A673 (cell line): ENCODE data around the gene SUCLG2. TPM values are rescaled to one million over a fixed set of nuclear protein-coding genes. Genes with fewer than 3 reads are reported as not detected.

Source experiments
- BruUV-seq: library from RNA; stranded (reverse); fragments of 400-500 nt; replicated peaks from 2 replicates; lab custom pipeline; 2021; lab: Mats Ljungman, UMichigan
- CTCF ChIA-PET: fragments of 300-600 bp; sonication (Branson Sonifier 250); formaldehyde crosslinking; loops from one replicate; lab custom pipeline; 2022; ENCODE audit warnings: antibody characterized with exemption; lab: Charles Lee
- POLR2A ChIA-PET: fragments of 300-600 bp; sonication (Branson Sonifier 250); formaldehyde crosslinking; loops from one replicate; lab custom pipeline; 2022; ENCODE audit warnings: antibody characterized with exemption; ENCODE audit not compliant: low non-redundant PET; lab: Charles Lee
- DNase-seq: peaks from one replicate; pipeline ENCODE4 v3.0.0-alpha.2; 2015; ENCODE audit warnings: low spot score
- H3K27ac ChIP-seq: fragments of 200-600 bp; sonication (generic); 2 replicates; pipeline ENCODE4 v1.5.1; 2016; ENCODE audit warnings: mixed run types, low read depth, mild to moderate bottlenecking, mixed read lengths, antibody characterized with exemption, low read length; ENCODE audit not compliant: poor library complexity, severe bottlenecking
- H3K27me3 ChIP-seq: fragments of 200-600 bp; sonication (generic); replicated peaks from 2 replicates; pipeline ENCODE4 v1.6.1; 2017; ENCODE audit warnings: mixed run types, low read depth, mild to moderate bottlenecking, mixed read lengths, antibody characterized with exemption, low read length; ENCODE audit not compliant: insufficient read depth, poor library complexity
- H3K36me3 ChIP-seq: fragments of 200-600 bp; sonication (generic); 2 replicates; pipeline ENCODE4 v1.6.1; 2016; ENCODE audit warnings: mixed run types, mild to moderate bottlenecking, mixed read lengths, antibody characterized with exemption, low read length; ENCODE audit not compliant: insufficient read depth, poor library complexity, severe bottlenecking
- H3K4me1 ChIP-seq: fragments of 200-600 bp; sonication (generic); 2 replicates; pipeline ENCODE4 v1.6.1; 2017; ENCODE audit warnings: mixed run types, mild to moderate bottlenecking, mixed read lengths, antibody characterized with exemption, low read length; ENCODE audit not compliant: insufficient read depth, poor library complexity, severe bottlenecking
- H3K4me3 ChIP-seq: fragments of 200-600 bp; sonication (generic); 2 replicates; pipeline ENCODE4 v1.5.1; 2016; ENCODE audit warnings: low read depth, mixed run types, mild to moderate bottlenecking, mixed read lengths, low read length; ENCODE audit not compliant: poor library complexity, severe bottlenecking
- H3K9me3 ChIP-seq: fragments of 200-600 bp; sonication (generic); 2 replicates; pipeline ENCODE4 v1.6.1; 2016; ENCODE audit warnings: mixed run types, low read depth, mild to moderate bottlenecking, mixed read lengths, antibody characterized with exemption, low read length; ENCODE audit not compliant: poor library complexity, severe bottlenecking
- EZH2 ChIP-seq: fragments of 200-600 bp; sonication (generic); IDR thresholded peaks from 2 replicates; pipeline ENCODE4 v1.6.1; 2017; ENCODE audit warnings: borderline replicate concordance, low read depth, mild to moderate bottlenecking, mixed read lengths, antibody characterized with exemption, low read length; ENCODE audit not compliant: poor library complexity, severe bottlenecking
- intact Hi-C: fragments of 100-400 bp; cut with micrococcal nuclease; formaldehyde crosslinking; loops from one replicate; pipeline ENCODE4 v1.10.0; 2022; ENCODE audit not compliant: unreplicated experiment
- total RNA-seq: library from RNA; stranded (reverse); gene quantifications from 2 replicates; pipeline ENCODE4 v1.2.3, GENCODE V29; 2021
- TF ChIP-seq, protein P1 (sequence below): fragments of 300-800, 200-600 bp; sonication (generic); conservative IDR thresholded peaks from 2 replicates; pipeline ENCODE4 v1.5.1; 2017; ENCODE audit warnings: low read depth, mild to moderate bottlenecking, antibody characterized with exemption, low read length, moderate library complexity, mixed read lengths

SUCLG2 gene
- total RNA-seq, 1 experiment from 2014 or later, result 7.4 TPM

DNA sequence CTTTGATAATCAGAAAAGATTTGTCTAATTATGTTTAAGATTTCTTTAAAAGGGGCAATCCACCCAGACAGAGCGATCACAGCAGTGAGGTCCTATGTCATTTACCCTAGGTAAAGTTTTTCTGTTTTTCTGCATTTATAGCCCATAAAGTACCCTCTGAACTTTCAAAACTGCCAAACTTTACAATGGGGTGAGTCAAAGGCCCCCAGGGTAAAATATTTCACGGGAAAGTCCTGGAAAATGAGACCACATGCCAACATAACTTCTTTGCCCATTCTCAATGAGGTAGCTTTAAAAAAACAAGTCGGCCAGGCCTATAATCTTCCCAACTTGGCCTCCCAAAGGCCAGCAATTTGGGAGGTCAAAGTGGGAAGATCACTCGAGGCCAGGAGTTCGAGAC, 53.0 kb downstream of the SUCLG2 start:
- CTCF ChIA-PET, result no interaction called here
- no peak for DNase-seq
- no TSS peak for BruUV-seq
- Histone ChIP-seq H3K4me1 (no peaks in the 10 kb centered on the region), H3K9me3 (no peaks in the 10 kb centered on the region), H3K4me3 (no peak overlapping the region), H3K36me3 (no peaks in the 10 kb centered on the region), H3K27ac (no peak overlapping the region), H3K27me3 (no peaks in the 10 kb centered on the region)
- POLR2A ChIA-PET, result no interaction called here
- intact Hi-C loops, result no loop called here
- TF ChIP-seq EZH2, result no peak
- TF ChIP-seq, protein P1, sequence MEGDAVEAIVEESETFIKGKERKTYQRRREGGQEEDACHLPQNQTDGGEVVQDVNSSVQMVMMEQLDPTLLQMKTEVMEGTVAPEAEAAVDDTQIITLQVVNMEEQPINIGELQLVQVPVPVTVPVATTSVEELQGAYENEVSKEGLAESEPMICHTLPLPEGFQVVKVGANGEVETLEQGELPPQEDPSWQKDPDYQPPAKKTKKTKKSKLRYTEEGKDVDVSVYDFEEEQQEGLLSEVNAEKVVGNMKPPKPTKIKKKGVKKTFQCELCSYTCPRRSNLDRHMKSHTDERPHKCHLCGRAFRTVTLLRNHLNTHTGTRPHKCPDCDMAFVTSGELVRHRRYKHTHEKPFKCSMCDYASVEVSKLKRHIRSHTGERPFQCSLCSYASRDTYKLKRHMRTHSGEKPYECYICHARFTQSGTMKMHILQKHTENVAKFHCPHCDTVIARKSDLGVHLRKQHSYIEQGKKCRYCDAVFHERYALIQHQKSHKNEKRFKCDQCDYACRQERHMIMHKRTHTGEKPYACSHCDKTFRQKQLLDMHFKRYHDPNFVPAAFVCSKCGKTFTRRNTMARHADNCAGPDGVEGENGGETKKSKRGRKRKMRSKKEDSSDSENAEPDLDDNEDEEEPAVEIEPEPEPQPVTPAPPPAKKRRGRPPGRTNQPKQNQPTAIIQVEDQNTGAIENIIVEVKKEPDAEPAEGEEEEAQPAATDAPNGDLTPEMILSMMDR, result no peak

DNA sequence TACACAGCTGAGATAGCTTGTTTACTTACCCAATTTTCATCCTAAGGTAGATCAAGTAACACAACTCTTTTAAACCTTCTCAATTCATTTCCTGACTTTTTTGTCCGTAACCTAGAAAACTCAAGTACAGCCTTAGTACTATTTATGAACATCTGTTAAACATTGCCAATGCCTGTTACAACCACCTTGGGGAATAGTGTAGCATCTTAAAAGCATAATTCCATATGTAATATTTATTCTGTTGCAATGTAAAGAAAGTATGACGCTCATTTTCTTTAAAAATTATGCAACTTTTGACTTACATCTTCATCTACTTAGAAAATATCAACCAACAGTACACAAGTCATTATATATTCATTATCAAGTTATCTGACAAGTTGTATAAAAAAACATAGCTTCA, 54.6 kb downstream of the SUCLG2 start:
- no peak for TF ChIP-seq EZH2
- TF ChIP-seq, protein P1, result no peak
- Histone ChIP-seq H3K4me3 (no peak overlapping the region), H3K27ac (no peak overlapping the region), H3K36me3 (no peaks in the 10 kb centered on the region), H3K4me1 (no peaks in the 10 kb centered on the region), H3K27me3 (no peaks in the 10 kb centered on the region), H3K9me3 (no peaks in the 10 kb centered on the region)
- no peak for DNase-seq
- BruUV-seq, result no TSS peak
- ChIA-PET CTCF (no interaction called here), POLR2A (no interaction called here)
- intact Hi-C loops, result no loop called here

DNA sequence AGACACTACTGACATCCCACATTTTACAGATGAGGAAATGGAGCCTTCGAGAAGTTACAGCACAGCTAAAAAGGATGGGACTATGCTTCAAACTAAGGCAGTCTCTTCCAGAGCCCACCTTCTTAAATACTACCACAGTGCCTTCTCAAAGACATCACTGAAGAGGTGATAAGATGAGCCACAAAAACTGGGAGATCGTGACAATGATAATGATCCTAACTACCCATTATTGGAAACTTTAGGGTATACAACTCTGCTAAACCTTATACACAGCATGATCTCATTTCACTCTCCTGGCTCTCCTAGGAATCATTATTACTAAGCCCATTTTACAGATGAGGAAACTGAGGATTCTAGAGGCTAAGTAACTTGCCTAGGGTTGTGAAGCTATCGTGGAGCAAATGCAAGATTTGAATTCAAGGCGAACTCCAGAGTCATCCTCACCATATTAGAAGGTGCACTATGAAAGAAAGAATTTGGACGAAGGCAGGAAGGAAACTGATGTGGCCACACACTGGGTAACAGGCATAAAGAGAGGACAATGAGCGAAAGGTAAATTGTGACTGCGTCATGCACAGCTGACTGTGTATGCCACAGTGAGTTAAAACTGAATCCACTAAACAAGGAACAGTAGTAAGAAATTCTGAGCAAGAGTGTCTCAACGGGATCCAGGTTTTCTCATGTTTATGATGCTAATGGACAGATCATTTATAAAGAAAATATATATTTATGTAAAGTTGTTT, 55.4 kb downstream of the SUCLG2 start:
- ChIA-PET POLR2A (no interaction called here), CTCF (no interaction called here)
- no TSS peak for BruUV-seq
- Histone ChIP-seq H3K9me3 (no peaks in the 10 kb centered on the region), H3K4me1 (no peaks in the 10 kb centered on the region), H3K27ac (no peak overlapping the region), H3K36me3 (no peaks in the 10 kb centered on the region), H3K27me3 (no peaks in the 10 kb centered on the region), H3K4me3 (no peak overlapping the region)
- intact Hi-C loops, result no loop called here
- TF ChIP-seq EZH2, result no peak
- TF ChIP-seq, protein P1, result no peak
- DNase-seq, result no peak
